HG03342 (cell line): Measurements from ENCODE around the gene PLEKHA4.
A peak's percentile ranks its signal among the peaks of the same experiment; 100 is the strongest.
"Not testable (repeated sequence)": the region's sequence is repeated elsewhere in the genome, so short reads cannot be mapped to it uniquely, and the experiment has no call there.

Source experiments
- ATAC-seq: cut with Tn5 transposase; IDR thresholded peaks from one replicate; pipeline ENCODE4 v1.9.1; 2021; ENCODE audit warnings: mild to moderate bottlenecking, moderate library complexity; ENCODE audit not compliant: unreplicated experiment

PLEKHA4 gene

DNA sequence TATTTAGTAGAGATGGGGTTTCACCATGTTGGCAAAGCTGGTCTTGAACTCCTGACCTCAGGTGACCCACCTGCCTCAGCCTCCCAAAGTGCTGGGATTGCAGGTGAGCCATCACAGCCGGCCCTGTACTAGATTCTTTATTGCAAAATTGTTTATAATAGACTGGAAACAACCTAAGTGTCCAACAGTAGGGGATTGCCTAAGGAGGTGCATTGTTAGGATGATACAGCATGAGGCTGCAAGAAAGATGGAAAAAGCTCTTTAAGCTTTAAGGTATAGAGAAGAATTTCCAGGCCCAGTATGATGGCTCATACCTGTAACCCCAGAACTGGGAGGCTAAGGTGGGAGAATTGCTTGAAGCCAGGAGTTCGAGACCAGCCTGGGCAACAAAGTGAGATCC lies 65.8 kb downstream of the PLEKHA4 start:
- no peak for ATAC-seq

DNA sequence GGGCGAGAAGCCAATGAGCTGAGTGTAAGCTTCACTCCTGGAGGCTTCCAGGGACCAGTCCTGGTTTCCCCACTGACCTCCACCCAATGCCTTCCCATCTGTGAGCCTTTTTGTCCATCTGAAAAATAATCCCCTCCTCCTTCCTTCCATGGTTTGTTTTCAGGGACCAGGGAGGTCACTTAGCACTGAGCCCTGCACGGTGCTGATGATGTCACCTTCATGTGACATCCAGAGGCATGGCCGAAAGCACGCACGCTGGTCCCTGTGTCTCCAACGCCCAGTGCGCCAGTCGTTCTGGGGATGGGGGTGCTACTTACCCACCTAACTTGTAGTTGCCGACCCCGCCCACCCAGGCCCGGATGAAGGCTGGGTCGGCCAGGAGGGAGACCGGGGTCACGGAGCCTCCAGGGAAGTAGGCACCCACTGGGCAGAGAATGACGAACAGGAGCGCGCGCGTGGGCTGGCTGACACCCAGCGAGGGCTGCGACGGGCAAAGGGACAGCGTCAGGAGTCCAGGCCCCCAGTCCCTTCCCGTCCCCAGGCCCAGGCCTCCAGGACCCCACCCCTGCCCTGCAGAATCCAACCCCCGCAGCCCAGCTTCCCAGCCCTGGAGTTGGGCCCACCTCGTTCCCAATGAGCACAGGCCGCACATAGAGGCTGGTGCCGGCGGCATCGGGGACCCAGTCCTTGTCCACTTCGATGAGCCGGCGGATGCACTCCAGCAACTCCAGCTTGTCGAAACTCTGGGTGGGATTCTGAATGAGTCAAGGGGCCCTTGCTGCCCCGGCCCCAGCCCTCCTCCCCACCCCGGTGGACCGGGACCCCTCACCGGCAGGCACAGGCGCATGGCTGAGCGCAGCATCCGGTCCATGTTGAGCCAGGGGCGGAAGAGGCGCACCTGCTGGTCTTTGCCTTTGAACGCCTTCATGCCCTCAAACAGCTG lies 68.8 kb downstream of the PLEKHA4 start:
- ATAC-seq, result no peak

DNA sequence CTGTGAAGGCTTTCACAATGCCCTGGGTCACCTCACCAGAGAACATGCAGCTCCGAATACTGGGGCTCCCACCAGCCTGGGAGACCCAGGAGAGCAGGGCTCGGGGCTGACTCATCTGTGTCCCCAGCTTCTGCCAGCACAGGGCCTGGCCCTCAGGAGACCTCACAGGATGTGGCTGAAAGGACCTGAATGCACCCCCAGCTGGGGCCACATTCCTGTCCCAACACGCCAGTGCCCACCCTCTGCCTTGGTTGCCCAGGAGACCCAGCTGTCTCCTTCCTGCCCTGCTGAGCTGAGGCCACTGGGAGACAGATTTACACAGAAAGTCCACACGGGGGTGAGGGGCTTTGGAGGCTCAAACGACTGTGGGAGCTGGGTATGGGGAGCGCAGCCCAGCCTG lies 69.5 kb downstream of the PLEKHA4 start:
- ATAC-seq, result no peak

DNA sequence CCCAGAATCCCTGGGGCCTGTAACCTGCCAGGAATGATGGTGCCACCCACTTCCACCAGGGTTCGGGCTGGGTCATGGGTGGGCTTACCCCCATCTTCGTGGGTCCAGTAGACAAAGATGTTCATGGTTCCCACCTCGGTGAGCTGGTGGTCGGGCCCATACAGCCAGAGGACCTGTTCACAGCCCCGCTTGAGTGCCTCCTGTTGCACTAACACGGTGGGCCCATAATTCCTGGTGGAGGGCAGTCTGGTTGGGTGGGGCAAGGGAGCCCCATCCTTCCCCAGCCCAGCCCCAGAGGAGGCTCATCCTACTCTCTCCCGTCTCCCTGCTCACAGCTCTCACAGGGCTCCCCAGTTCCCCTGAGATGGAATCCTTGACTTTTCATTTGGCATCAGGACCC lies 71.3 kb downstream of the PLEKHA4 start:
- ATAC-seq, result no peak

DNA sequence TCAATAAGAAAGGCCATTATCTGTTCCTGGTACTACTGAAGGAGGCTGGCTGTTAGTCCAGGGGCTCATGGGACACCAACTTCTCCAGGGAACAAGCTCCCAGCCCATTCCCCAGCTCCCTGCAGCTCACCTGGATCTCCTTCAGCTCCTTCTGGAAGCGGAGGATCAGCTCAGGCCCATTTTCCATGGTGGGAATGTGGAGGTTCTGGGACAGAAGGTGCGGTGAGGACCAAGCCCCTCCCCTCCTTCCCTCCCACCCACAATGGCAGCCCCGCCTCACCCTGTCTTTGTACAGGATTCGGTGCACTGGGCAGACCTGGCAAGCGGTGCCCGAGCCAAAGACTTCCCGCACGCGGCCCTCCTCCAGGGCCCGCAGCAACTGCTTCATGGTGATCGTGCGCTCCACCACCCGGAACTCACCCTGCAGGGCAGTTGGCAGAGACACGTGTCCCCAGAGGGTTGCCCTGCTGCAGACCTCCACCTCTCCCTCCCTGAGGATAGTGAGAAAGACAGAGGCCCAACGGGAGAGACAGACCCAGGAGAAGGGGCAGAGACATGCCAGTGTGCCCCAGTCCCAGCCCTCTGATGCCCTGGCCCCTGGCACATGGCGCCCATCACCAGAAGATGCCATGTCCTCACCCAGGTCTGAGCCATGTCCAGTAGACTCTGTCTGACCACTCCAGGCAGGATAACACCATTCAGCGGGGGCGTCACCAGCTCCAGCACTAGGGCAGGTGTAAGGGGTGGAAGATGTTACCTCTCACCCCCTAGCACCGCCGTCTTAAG lies 71.9 kb downstream of the PLEKHA4 start:
- ATAC-seq, result no peak

DNA sequence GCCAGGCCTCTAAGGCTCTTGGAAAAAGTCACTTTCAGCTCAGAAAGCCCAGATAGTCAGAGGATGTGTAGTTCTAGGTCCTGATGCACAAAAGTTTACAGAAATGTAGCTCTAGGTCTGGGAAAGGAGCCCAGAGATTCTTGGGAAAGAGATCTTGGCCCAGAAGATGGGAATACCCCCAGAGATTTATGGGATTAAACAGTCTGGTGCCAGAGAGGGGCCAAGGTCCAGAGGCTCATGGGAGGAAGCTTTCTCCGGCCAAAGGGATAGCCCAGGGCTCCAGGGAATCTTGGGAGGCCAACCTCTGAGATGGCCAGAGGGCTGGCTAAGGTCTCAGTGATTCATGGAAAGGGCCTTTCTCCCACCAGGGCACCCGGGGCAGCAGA lies 72.7 kb downstream of the PLEKHA4 start:
- no peak for ATAC-seq

DNA sequence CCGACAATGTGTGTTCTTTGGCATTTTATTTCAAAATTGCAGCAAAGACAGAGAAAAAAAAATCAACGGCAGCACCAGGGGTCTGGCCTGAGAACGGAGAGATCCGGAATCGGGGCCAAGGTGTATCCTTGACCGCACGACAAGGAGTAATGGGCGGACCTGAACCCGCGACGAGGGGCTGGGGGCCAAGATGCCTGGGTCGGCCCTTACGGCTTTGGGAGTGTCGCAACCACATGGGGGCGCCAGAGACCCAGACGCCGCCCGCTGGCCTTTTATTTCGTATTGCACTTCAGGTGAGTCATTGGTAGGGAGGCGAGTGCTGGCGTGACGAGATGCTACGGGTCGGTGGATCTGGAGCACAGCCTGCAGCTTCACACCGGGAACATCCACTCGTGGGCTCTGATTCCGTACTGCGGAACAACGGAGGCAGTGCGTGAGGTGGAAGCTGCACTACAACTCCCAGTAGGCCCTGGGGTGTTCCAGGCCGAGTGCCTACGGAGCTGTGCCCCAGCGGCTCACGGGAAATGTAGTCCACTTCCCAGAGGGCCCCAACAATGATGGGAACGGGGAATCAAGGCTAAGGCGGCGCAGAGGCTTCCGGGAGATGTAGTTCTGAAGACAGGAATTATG lies 73.2 kb downstream of the PLEKHA4 start:
- ATAC-seq, result peak; percentile 77

DNA sequence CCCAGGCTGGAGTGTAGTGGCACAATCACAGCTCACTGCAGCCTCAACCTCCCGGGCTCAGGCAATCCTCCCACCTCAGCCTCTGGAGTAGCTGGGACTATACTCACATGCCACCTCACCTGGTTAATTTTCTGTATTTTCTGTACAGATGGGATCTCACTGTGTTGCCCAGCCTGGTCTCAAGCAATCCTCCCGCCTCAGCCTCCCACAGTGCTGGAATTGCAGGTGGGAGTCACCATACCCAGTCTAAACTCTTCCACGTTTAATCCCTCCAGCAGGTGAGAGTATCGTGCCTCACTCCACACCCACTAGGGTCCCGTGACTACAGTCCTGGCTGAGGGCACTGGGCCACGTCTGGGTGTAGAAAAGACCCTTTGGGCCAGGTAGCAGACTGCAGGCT lies 74.1 kb downstream of the PLEKHA4 start:
- no peak for ATAC-seq

DNA sequence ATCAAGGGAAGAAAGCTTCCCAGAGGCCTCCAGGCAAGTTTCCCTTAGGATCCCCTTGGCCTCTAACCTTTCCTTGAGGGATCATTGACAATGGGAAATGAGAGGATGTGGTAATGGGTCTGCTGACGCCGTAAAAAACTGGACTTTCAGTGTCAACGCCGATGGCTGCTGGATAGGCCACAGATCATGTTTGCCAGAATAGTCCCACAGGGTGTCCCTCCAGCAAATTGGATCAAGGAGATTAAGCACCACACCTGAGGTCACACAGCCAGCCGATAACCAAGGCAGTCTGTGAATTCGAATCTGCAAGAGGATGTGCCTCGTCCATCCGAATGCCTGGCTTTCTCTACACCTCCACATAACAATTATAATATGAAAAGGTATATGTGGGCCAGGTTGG lies 75.1 kb downstream of the PLEKHA4 start:
- no peak for ATAC-seq

DNA sequence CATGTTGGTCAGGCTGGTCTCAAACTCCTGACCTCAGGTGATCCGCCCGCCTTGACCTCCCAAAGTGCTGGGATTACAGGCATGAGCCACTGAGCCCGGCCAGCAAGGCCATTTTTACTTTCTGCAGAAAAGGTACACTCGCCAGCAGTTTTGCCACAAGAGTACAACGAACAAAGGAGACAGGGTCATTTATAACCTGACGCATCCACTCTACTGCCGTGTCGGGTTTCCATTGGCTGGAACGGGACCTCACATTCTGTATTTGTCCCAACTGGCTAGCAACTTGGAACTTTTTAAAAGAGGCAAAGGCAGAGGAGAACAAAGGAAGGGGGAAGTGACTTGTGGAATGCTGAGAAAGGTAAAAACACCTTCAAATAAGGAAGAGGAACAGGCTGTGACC lies 81.1 kb downstream of the PLEKHA4 start:
- not testable (repeated sequence) for ATAC-seq
